Measurements from ENCODE around the gene DLG2.

DLG2 gene

GRCh38 chr11:83648610-83649527, 1978.3 kb downstream of the DLG2 start:
- no peak for DNase-seq (ENCODE audit: low read depth in 3 of 3)

GRCh38 chr11:83645561-83645960, 1981.6 kb downstream of the DLG2 start:
- DNase-seq (ENCODE audit: low read depth in 3 of 3): no peak

- DNase-seq (ENCODE audit: low read depth in 3 of 3): no peak
Observed at GRCh38 chr11:83643115-83643514, 1984.0 kb downstream of the DLG2 start.

- no peak for DNase-seq (ENCODE audit: low read depth in 3 of 3)
Observed at GRCh38 chr11:83642500-83642899, 1984.6 kb downstream of the DLG2 start.

- DNase-seq (ENCODE audit: low read depth in 3 of 3): no peak
Observed at GRCh38 chr11:83641511-83641910, 1985.6 kb downstream of the DLG2 start.

- no peak for DNase-seq (ENCODE audit: low read depth in 3 of 3)
Observed at GRCh38 chr11:83639995-83640758, 1987.0 kb downstream of the DLG2 start.

GRCh38 chr11:83635166-83635565, 1992.0 kb downstream of the DLG2 start:
- no peak for DNase-seq (ENCODE audit: low read depth in 3 of 3)

GRCh38 chr11:83630211-83630610, 1996.9 kb downstream of the DLG2 start:
- DNase-seq (ENCODE audit: low read depth in 3 of 3): no peak

GRCh38 chr11:83629775-83630174, 1997.4 kb downstream of the DLG2 start:
- no peak for DNase-seq (ENCODE audit: low read depth in 3 of 3)

- DNase-seq (ENCODE audit: low read depth in 3 of 3): no peak
Observed at GRCh38 chr11:83628622-83629355, 1998.4 kb downstream of the DLG2 start.

GRCh38 chr11:83625336-83625735, 2001.8 kb downstream of the DLG2 start:
- no peak for DNase-seq (ENCODE audit: low read depth in 3 of 3)

- DNase-seq (ENCODE audit: low read depth in 3 of 3): no peak
Observed at GRCh38 chr11:83617671-83618070, 2009.5 kb downstream of the DLG2 start.

- no peak for DNase-seq (ENCODE audit: low read depth in 3 of 3)
Observed at GRCh38 chr11:83613767-83614121, 2013.4 kb downstream of the DLG2 start.

GRCh38 chr11:83612891-83613766, 2014.0 kb downstream of the DLG2 start:
- no peak for DNase-seq (ENCODE audit: low read depth in 3 of 3)

GRCh38 chr11:83611600-83611999, 2015.5 kb downstream of the DLG2 start:
- no peak for DNase-seq (ENCODE audit: low read depth in 3 of 3)

GRCh38 chr11:83611031-83611430, 2016.1 kb downstream of the DLG2 start:
- DNase-seq (ENCODE audit: low read depth in 3 of 3): no peak

GRCh38 chr11:83609191-83609590, 2018.0 kb downstream of the DLG2 start:
- no peak for DNase-seq (ENCODE audit: low read depth in 3 of 3)

GRCh38 chr11:83608571-83608970, 2018.6 kb downstream of the DLG2 start:
- DNase-seq (ENCODE audit: low read depth in 3 of 3): no peak

GRCh38 chr11:83601914-83602527, 2025.1 kb downstream of the DLG2 start:
- no peak for DNase-seq (ENCODE audit: low read depth in 3 of 3)

- no peak for DNase-seq (ENCODE audit: low read depth in 3 of 3)
Observed at GRCh38 chr11:83601201-83601913, 2025.8 kb downstream of the DLG2 start.
